HG03095 (cell line): ENCODE measurements around the gene CCDC171.
"Not testable (repeated sequence)": the region's sequence is repeated elsewhere in the genome, so short reads cannot be mapped to it uniquely, and the experiment has no call there.

Experiments
- ATAC-seq: cut with Tn5 transposase; IDR thresholded peaks from one replicate; pipeline ENCODE4 v1.9.1; 2021; ENCODE audit warnings: moderate library complexity; ENCODE audit not compliant: unreplicated experiment

CCDC171 gene

GRCh38 chr9:15549611-15550010, 3.2 kb upstream of the CCDC171 start:
- ATAC-seq, result no peak

- peak; percentile 27 for ATAC-seq
These were observed 670 bp downstream of the CCDC171 start for GRCh38 chr9:15553528-15553898.

- no peak for ATAC-seq
These were observed 17.9 kb downstream of the CCDC171 start for GRCh38 chr9:15570769-15571168.

- ATAC-seq, result no peak
These were observed 19.4 kb downstream of the CCDC171 start for GRCh38 chr9:15572200-15572770.

- ATAC-seq, result no peak
These were observed 23.7 kb downstream of the CCDC171 start for GRCh38 chr9:15576350-15577050.

GRCh38 chr9:15578714-15579113, 25.9 kb downstream of the CCDC171 start:
- ATAC-seq, result no peak

- no peak for ATAC-seq
These were observed 31.5 kb downstream of the CCDC171 start for GRCh38 chr9:15584379-15584778.

GRCh38 chr9:15592317-15592716, 39.5 kb downstream of the CCDC171 start:
- ATAC-seq, result no peak

GRCh38 chr9:15592940-15593339, 40.1 kb downstream of the CCDC171 start:
- ATAC-seq, result not testable (repeated sequence)

GRCh38 chr9:15600666-15601330, 48.0 kb downstream of the CCDC171 start:
- ATAC-seq, result not testable (repeated sequence)

GRCh38 chr9:15606643-15607472, 54.0 kb downstream of the CCDC171 start:
- no peak for ATAC-seq

- no peak for ATAC-seq
These were observed 60.1 kb downstream of the CCDC171 start for GRCh38 chr9:15612962-15613361.

- no peak for ATAC-seq
These were observed 64.9 kb downstream of the CCDC171 start for GRCh38 chr9:15617782-15618181.

GRCh38 chr9:15618540-15619331, 65.9 kb downstream of the CCDC171 start:
- ATAC-seq, result no peak

- ATAC-seq, result no peak
These were observed 69.6 kb downstream of the CCDC171 start for GRCh38 chr9:15622318-15622971.

- no peak for ATAC-seq
These were observed 82.9 kb downstream of the CCDC171 start for GRCh38 chr9:15635752-15636151.

GRCh38 chr9:15640121-15640520, 87.3 kb downstream of the CCDC171 start:
- ATAC-seq, result no peak

GRCh38 chr9:15641291-15641690, 88.4 kb downstream of the CCDC171 start:
- ATAC-seq, result no peak

GRCh38 chr9:15642369-15642962, 89.6 kb downstream of the CCDC171 start:
- ATAC-seq, result no peak

GRCh38 chr9:15670246-15670645, 117.4 kb downstream of the CCDC171 start:
- peak; percentile 64 for ATAC-seq
